NT2/D1 (cell line): ENCODE measurements around the gene SDK1.

Source experiments
- YY1 ChIP-seq: IDR thresholded peaks from 2 replicates; pipeline ENCODE4 v1.6.1; 2011; ENCODE audit not compliant: insufficient read length, insufficient read depth
- ZNF274 ChIP-seq: IDR thresholded peaks from 2 replicates; pipeline ENCODE4 v1.6.1; 2011; ENCODE audit warnings: mild to moderate bottlenecking, low read depth, low read length

GRCh38 chr7:4093035-4093434, 792.0 kb downstream of the SDK1 start:
- TF ChIP-seq YY1 (no peak), ZNF274 (no peak)
